ENCODE results near the gene UBE3D.
A peak's percentile ranks its signal among the peaks of the same experiment; 100 is the strongest.

DNA sequence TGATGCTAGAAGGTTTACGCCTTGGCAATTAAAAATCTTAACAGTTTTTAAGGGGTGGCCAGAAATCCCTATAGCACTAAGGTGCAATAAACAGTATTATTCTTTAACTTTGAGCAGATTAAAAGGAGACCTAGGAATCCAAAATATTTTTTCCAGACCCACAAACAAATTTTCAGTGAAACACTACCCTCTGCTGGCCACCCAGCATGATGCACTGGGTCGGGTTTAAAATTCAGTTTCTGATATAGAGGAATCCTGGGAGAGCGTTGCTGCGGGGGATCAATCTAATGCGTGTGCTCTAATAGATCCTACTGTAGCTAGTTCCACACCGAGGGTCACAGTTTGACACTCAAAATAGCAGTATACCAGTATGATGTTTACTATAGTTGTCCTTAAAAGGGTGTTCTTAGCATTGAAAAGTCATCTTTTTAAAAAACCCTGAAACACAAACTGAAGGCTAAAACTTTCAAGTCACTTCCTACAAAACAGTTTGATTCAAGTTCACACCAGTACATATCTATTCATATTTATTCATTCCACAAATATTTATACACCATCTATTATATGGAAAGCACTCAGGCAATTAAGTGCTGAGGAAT is 10.2 kb downstream of the UBE3D start:
- TF ChIP-seq, protein P1, sequence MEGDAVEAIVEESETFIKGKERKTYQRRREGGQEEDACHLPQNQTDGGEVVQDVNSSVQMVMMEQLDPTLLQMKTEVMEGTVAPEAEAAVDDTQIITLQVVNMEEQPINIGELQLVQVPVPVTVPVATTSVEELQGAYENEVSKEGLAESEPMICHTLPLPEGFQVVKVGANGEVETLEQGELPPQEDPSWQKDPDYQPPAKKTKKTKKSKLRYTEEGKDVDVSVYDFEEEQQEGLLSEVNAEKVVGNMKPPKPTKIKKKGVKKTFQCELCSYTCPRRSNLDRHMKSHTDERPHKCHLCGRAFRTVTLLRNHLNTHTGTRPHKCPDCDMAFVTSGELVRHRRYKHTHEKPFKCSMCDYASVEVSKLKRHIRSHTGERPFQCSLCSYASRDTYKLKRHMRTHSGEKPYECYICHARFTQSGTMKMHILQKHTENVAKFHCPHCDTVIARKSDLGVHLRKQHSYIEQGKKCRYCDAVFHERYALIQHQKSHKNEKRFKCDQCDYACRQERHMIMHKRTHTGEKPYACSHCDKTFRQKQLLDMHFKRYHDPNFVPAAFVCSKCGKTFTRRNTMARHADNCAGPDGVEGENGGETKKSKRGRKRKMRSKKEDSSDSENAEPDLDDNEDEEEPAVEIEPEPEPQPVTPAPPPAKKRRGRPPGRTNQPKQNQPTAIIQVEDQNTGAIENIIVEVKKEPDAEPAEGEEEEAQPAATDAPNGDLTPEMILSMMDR (IDR thresholded peaks at IDR 0.05; ENCODE audit: low read depth, low read length): peak; percentile 85
- TF ChIP-seq, protein P2, sequence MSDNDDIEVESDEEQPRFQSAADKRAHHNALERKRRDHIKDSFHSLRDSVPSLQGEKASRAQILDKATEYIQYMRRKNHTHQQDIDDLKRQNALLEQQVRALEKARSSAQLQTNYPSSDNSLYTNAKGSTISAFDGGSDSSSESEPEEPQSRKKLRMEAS (IDR thresholded peaks at IDR 0.05; ENCODE audit: low read depth, low read length): no peak
- TF ChIP-seq POLR2A (IDR thresholded peaks at IDR 0.05; ENCODE audit: extremely low read depth, insufficient read length) (no peak), MYC (IDR thresholded peaks at IDR 0.05; ENCODE audit: low read depth, low read length) (no peak)
